Measurements from ENCODE around the gene ZNF205.

Gene ZNF205

GRCh38 chr16:3144321-3144983 lies 32.1 kb downstream of the ZNF205 start:
- no peak overlapping the region for H3K4me3 ChIP-seq (ENCODE audit: control insufficient read depth, low read depth, low read length)
- DNase-seq (ENCODE audit: low read depth), result no peak
- no peak for TF ChIP-seq CTCF (IDR thresholded peaks at IDR 0.05; ENCODE audit: control insufficient read depth, insufficient read depth, low read depth, low read length, missing control alignments)

GRCh38 chr16:3145151-3145550 lies 32.8 kb downstream of the ZNF205 start:
- no peak for DNase-seq (ENCODE audit: low read depth)
- no peak overlapping the region for H3K4me3 ChIP-seq (ENCODE audit: control insufficient read depth, low read depth, low read length)
- TF ChIP-seq CTCF (IDR thresholded peaks at IDR 0.05; ENCODE audit: control insufficient read depth, insufficient read depth, low read depth, low read length, missing control alignments), result no peak

- no peak for TF ChIP-seq CTCF (IDR thresholded peaks at IDR 0.05; ENCODE audit: control insufficient read depth, insufficient read depth, low read depth, low read length, missing control alignments)
- no peak for DNase-seq (ENCODE audit: low read depth)
- H3K4me3 ChIP-seq (ENCODE audit: control insufficient read depth, low read depth, low read length), result no peak overlapping the region
Observed at GRCh38 chr16:3145660-3146059, 33.3 kb downstream of the ZNF205 start.

GRCh38 chr16:3147046-3147756 lies 34.8 kb downstream of the ZNF205 start:
- no peak overlapping the region for H3K4me3 ChIP-seq (ENCODE audit: control insufficient read depth, low read depth, low read length)
- no peak for DNase-seq (ENCODE audit: low read depth)
- TF ChIP-seq CTCF (IDR thresholded peaks at IDR 0.05; ENCODE audit: control insufficient read depth, insufficient read depth, low read depth, low read length, missing control alignments), result no peak

- DNase-seq (ENCODE audit: low read depth), result no peak
- no peak overlapping the region for H3K4me3 ChIP-seq (ENCODE audit: control insufficient read depth, low read depth, low read length)
- TF ChIP-seq CTCF (IDR thresholded peaks at IDR 0.05; ENCODE audit: control insufficient read depth, insufficient read depth, low read depth, low read length, missing control alignments), result no peak
Observed at GRCh38 chr16:3147757-3148104, 35.3 kb downstream of the ZNF205 start.

GRCh38 chr16:3148256-3149192 lies 36.1 kb downstream of the ZNF205 start:
- no peak for TF ChIP-seq CTCF (IDR thresholded peaks at IDR 0.05; ENCODE audit: control insufficient read depth, insufficient read depth, low read depth, low read length, missing control alignments)
- DNase-seq (ENCODE audit: low read depth), result no peak
- no peak overlapping the region for H3K4me3 ChIP-seq (ENCODE audit: control insufficient read depth, low read depth, low read length)

All from AG09309 (cell line).